CMK (cell line): ENCODE results near the gene IVD.

Experiments used
- DNase-seq: peaks from one replicate; pipeline ENCODE4 v3.0.0-alpha.2; 2010; ENCODE audit warnings: low read depth

The IVD gene

GRCh38 chr15:40405501-40406381, at the start of gene IVD:
IVD (plus strand) TSS chr15:40405795; CDS start chr15:40405828, 33 bp downstream.
- DNase-seq, result peak; percentile 81

GRCh38 chr15:40355976-40356585, 49.5 kb upstream of the IVD start:
- DNase-seq, result no peak

GRCh38 chr15:40357246-40357645, 48.3 kb upstream of the IVD start:
- no peak for DNase-seq

GRCh38 chr15:40357723-40358470, 47.7 kb upstream of the IVD start, which contains the start of gene DISP2:
DISP2 (plus strand) TSS chr15:40358219; CDS start chr15:40358322, 103 bp downstream.
- no peak for DNase-seq

GRCh38 chr15:40358471-40359353, 46.9 kb upstream of the IVD start:
- DNase-seq, result no peak

- no peak for DNase-seq
Observed at GRCh38 chr15:40360015-40360414, 45.6 kb upstream of the IVD start.

- DNase-seq, result no peak
Observed at GRCh38 chr15:40361640-40362039, 44.0 kb upstream of the IVD start.

- no peak for DNase-seq
Observed at GRCh38 chr15:40363611-40364010, 42.0 kb upstream of the IVD start.

GRCh38 chr15:40364251-40364650, 41.3 kb upstream of the IVD start:
- DNase-seq, result no peak

- DNase-seq, result no peak
Observed at GRCh38 chr15:40365016-40365415, 40.6 kb upstream of the IVD start.

GRCh38 chr15:40365624-40366456, 39.8 kb upstream of the IVD start:
- DNase-seq, result no peak

- no peak for DNase-seq
Observed at GRCh38 chr15:40366457-40367370, 38.9 kb upstream of the IVD start.

- no peak for DNase-seq
Observed at GRCh38 chr15:40367371-40367685, 38.3 kb upstream of the IVD start.

GRCh38 chr15:40367686-40368611, 37.6 kb upstream of the IVD start:
- peak; percentile 80 for DNase-seq

GRCh38 chr15:40368719-40369473, 36.7 kb upstream of the IVD start:
- no peak for DNase-seq

GRCh38 chr15:40369474-40369869, 36.1 kb upstream of the IVD start:
- no peak for DNase-seq

- DNase-seq, result no peak
Observed at GRCh38 chr15:40369971-40370370, 35.6 kb upstream of the IVD start.

GRCh38 chr15:40372981-40373380, 32.6 kb upstream of the IVD start:
- DNase-seq, result no peak
